ENCODE data around the gene KCNMB2.
A peak's percentile ranks its signal among the peaks of the same experiment; 100 is the strongest.
"Not testable (repeated sequence)": the region's sequence is repeated elsewhere in the genome, so short reads cannot be mapped to it uniquely, and the experiment has no call there.

KCNMB2 gene

GRCh38 chr3:178536211-178537079, at the start of gene KCNMB2:
TSS of gene KCNMB2 (plus strand) at chr3:178536436.
- DNase-seq, result no peak

- DNase-seq, result no peak
Measured at GRCh38 chr3:178486903-178487302, 49.3 kb upstream of the KCNMB2 start.

- no peak for DNase-seq
Measured at GRCh38 chr3:178487752-178488151, 48.5 kb upstream of the KCNMB2 start.

GRCh38 chr3:178491751-178492150, 44.5 kb upstream of the KCNMB2 start:
- no peak for DNase-seq

- DNase-seq, result no peak
Measured at GRCh38 chr3:178492491-178492890, 43.7 kb upstream of the KCNMB2 start.

GRCh38 chr3:178494386-178494785, 41.9 kb upstream of the KCNMB2 start:
- DNase-seq, result no peak

- DNase-seq, result no peak
Measured at GRCh38 chr3:178496911-178497310, 39.3 kb upstream of the KCNMB2 start.

- no peak for DNase-seq
Measured at GRCh38 chr3:178498871-178499270, 37.4 kb upstream of the KCNMB2 start.

- no peak for DNase-seq
Measured at GRCh38 chr3:178500631-178501030, 35.6 kb upstream of the KCNMB2 start.

- peak; percentile 28 for DNase-seq
Measured at GRCh38 chr3:178504128-178504527, 32.1 kb upstream of the KCNMB2 start.

- no peak for DNase-seq
Measured at GRCh38 chr3:178505832-178506231, 30.4 kb upstream of the KCNMB2 start.

- no peak for DNase-seq
Measured at GRCh38 chr3:178507507-178508442, 28.5 kb upstream of the KCNMB2 start.

- DNase-seq, result no peak
Measured at GRCh38 chr3:178508443-178508825, 27.8 kb upstream of the KCNMB2 start.

GRCh38 chr3:178510496-178510895, 25.7 kb upstream of the KCNMB2 start:
- no peak for DNase-seq

GRCh38 chr3:178512647-178513046, 23.6 kb upstream of the KCNMB2 start:
- DNase-seq, result no peak

- DNase-seq, result peak; percentile 33
Measured at GRCh38 chr3:178513546-178514380, 22.5 kb upstream of the KCNMB2 start.

GRCh38 chr3:178514401-178514800, 21.8 kb upstream of the KCNMB2 start:
- no peak for DNase-seq

GRCh38 chr3:178515076-178515744, 21.0 kb upstream of the KCNMB2 start:
- DNase-seq, result not testable (repeated sequence)

GRCh38 chr3:178517665-178518334, 18.4 kb upstream of the KCNMB2 start:
- no peak for DNase-seq

GRCh38 chr3:178518660-178519396, 17.4 kb upstream of the KCNMB2 start:
- no peak for DNase-seq

- no peak for DNase-seq
Measured at GRCh38 chr3:178519701-178520100, 16.5 kb upstream of the KCNMB2 start.

Data from NCI-H446 treated with DMSO at 0.1 percent for 48 hours (cell line).